A204.1 (cell line): ENCODE data around the gene RASAL2.

Source experiments
- FAIRE-seq: peaks from 2 replicates; lab custom pipeline; 2012; peaks lifted over from hg19 to GRCh38; lab: Jason Lieb, UNC

RASAL2 gene

DNA sequence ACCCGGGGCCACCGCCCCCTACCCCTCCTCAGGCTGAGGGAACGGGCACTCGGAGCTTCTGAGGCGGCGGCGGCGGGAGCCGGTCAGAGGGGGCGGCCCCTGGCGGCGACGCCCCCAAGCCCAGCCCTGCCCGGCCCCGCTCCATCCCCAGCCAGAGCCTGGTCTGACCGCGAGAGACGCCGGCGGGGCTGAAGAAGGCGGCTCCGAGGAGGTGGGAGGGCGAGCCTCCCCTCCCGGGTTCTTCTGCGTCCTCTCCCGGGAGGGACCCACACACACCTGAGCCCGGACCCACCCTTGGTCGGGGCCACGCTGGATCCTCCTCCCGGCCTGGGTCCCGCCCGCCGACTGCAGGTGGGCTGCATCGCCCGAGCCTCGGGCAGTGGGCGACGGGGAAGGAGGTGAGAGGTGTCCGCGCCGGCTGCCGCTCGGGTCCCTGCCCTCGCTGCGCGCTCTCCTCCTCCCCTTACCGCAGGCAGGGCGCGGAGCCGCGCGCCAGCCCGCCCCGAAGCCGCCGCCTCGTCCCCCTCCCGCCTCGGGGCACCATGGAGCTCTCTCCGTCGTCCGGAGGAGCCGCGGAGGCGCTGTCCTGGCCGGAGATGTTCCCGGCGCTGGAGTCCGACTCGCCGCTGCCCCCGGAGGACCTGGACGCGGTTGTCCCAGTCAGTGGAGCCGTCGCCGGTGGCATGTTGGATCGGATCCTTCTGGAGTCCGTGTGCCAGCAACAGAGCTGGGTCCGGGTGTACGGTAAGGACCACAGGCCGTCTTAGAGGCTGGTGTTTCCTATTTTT is at the start of gene RASAL2:
RASAL2 (plus strand) TSS at position 154 of the 788 bp plus-strand sequence; CDS start at position 543, 389 bp downstream.
- no peak for FAIRE-seq

DNA sequence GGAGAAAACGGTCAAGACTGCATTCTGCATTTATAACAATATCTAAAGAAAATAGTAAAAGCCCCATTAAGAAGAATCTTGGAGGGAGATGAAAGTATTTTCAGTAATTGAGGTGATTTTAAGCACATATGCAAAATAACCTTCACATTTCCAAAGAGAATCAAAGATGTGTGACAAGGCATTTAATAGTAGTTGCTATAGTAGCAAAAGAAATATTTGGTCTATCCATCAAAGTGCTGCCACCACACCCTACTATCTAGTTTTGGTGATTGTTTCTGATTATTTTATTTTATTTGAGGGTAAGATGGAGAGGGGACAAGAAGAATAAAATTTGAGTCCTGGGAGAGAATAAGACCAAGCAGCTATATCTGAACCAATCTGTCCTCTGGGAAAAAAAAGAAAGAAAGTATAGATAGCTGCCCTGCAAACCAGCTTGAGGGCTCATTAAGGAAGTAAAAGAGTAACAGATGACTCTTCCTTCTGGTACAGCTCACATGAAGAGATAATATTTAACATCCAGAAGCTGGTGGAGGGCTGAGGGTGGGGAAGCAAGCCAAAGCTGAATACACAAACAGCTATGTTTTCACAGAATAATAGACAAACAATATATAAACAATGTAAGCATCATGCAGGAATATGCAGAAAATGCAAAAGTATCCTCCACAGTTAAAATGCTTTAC is 47.2 kb upstream of the RASAL2 start:
- FAIRE-seq: no peak

- FAIRE-seq: no peak
Observed at GRCh38 chr1:178047403-178048093, 46.4 kb upstream of the RASAL2 start.

DNA sequence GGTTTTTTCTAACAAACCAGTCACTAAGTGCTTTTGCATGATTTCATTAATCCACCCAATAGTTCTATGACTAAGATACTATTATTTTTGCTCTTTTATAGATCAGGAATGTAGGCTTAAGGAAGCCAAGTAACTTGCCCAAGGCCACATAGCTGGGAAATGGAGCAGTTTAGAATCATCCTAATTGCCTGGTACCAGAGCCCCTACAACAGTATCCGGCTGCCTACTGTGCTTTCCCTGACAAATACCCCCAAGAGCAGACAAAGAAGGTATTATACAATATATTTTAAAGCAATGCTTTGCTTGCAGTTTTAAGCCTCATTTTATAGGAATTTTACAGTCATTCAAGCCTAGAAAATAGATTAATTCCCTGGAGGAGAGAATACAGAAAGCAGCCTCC is 45.5 kb upstream of the RASAL2 start:
- no peak for FAIRE-seq

DNA sequence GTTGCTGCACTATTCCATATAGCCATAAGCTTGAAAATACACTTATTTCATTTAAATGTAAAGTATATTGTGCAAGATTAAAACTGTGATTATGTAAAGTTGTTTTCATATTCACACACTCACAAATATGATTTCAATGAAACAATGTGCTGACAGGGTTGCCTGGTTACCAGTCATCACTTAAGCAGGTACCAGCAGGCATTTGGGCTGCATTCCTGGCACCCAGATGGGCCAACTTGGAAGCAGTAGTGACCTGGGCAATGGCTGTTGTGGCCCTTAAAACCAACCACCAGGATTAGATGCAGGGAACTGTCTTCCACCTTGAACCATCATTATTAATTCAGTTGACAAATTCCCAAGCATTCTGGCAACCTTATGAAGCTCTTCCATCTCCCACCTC is 45.0 kb upstream of the RASAL2 start:
- FAIRE-seq: no peak

GRCh38 chr1:178050084-178050483 is 43.8 kb upstream of the RASAL2 start:
- no peak for FAIRE-seq

- FAIRE-seq: no peak
Observed at GRCh38 chr1:178051071-178051470, 42.8 kb upstream of the RASAL2 start.

- FAIRE-seq: no peak
Observed at GRCh38 chr1:178052650-178053461, 41.0 kb upstream of the RASAL2 start.

DNA sequence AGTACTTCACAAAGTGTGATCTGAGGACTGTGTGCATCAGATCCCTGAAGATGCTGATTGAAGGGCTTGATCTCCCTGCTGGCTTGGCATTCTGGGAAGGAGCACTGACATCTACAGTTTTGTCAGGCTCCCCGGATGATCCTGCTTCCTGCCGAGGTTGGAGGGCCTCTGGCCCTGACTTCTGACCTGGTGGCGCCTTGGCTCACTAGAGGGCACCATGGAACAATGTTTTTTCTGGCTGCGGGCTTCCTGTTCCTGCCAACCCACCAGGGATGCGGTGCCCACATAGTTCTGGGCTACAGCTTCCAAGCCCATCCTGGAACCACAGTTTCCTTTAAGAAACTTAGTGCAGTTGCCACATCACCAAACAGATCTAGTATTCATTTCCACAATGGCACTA is 38.8 kb upstream of the RASAL2 start:
- no peak for FAIRE-seq

DNA sequence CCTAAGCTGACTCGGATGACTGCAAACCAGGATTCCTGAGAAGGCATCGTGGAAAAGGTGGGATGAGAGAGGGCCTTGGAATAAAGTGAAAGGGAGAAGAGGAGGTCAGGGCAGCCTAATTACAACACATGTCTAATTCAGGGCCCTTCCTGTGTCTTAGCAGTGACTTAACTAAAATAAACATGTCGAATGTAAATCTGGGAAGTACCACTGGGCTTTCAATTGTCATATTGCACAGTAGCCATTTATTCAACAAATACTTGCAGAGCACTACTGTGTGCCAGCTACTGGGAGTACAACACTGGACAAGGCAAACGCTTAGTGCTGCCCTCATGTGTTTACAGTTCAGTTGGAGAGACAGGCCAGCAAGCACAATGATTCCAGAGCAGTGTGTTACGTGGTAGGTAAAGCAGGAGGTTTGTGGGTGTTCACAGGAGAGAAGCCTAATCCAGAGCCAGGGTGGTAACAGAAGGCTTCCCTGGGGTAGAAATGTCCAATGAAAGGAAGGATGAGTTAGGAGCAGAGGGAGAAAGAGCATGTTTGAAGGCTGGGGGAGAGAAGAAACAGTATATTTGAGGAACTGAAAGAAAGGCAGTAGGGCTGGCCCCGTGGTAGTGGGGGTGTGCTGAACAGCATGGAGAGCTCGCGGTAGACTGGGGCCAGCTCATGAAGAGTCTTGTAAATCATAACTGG is 38.0 kb upstream of the RASAL2 start:
- no peak for FAIRE-seq

DNA sequence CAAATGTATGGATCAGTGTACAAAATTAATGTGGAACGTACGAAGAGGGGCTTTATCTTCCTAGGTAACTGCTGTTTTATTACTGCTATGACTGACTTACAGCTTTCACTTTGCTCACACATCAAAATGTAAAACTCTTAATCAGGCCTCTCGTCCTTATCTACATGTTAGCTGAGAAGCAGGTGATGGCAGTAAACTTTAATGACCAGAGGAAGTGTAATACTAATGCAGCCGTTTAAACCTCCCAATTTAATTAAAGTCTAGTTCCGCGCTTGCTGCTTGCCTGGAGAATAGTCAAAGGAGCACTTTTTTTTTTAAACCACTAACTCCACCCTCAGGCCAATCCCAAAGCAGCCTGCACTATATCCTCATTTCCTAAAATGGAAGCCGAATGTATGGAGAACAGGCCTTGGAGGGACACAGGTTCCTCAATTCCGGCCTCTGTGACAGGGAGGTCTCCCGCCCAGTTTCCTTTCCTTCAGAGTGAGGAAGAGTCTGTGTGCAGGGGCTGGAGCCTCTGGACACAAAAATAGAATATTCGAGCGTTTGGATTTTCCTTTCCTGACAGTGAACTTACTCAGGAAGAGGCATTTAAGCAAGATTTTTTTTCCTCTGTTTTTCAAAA is 36.7 kb upstream of the RASAL2 start:
- no peak for FAIRE-seq

GRCh38 chr1:178057912-178058534 is 35.9 kb upstream of the RASAL2 start:
- FAIRE-seq: no peak

DNA sequence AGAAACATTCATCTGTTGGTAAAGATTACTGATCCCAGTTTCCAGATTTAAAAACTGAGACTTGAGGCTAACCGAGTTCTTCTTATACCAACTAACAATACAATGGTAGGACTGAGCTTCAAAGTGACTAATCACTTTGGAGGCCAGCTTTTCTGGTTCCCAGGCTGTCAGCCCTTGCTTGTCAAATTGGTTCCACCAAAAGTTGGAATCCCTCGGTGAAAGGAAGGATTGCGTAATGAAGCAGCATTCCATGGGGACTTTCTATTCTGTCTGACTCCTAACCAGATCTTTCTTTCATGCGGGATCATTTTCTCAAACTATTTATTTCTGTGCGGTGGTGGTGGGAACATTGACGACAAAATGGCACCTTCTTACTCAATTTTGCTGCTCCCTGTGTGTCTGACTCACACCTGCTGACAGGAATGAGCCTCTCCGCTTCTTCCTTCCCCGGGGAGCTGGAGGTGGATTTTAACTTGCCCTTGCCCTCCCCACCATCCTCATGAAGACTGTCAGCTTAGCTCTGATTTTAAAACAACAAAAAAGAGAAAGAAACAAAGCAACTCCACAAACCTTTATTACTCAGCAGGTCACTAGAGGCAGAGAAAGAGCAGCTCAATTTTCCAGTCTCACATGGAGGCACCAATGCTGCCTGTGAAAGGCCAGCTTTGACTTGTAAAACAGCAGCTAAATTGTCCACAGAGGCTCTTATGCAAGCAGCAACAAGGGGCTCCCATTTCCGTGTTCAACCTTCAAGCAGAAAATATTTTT is 32.9 kb upstream of the RASAL2 start:
- no peak for FAIRE-seq

DNA sequence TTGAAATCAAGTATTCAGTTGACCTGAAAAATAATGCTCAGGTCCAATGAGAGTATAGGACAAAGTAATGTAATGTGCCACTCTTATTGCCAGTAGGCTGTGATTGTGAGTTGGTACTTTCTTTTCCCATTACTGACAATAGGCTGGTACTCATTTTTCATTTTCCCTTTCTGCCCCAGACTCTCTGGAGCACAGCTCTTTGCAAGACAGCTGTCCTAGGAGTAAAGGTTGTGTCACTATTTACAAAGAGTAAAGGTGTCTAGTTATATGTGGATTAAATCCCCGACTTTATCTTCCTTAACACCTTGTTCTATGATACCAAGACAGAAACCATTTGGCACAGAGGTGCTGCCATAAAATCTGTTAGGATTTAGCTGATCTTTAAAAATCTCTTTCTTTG is 32.3 kb upstream of the RASAL2 start:
- FAIRE-seq: no peak

DNA sequence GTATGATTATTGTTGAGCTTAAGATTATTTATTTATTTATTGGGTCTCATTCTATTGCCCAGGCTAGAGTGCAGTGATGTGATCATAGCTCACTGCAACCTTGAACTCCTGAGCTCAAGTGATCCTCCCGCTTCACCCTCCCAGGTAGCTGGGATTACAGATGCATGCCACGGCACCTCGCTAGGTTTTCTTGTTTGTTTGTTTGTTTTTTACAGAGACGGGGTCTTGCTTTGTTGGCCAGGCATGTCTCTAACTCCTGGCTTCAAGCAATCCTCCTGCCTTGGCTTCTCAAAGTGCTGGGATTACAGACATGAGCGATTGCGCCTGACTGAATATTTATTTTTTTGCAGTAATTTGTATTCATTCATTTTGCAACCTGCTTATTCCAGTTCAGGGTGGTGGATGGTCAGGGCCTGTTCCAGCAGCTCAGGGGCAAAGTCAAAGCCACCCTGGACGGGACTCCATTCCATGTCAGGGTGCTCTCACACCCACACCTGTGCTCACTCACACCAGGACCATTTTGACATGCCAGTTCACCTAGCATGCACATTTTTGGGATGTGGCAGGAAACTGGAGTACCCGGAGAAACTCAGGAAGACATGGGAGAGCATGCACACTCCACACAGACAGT is 29.6 kb upstream of the RASAL2 start:
- no peak for FAIRE-seq

GRCh38 chr1:178065250-178065649 is 28.7 kb upstream of the RASAL2 start:
- FAIRE-seq: no peak

DNA sequence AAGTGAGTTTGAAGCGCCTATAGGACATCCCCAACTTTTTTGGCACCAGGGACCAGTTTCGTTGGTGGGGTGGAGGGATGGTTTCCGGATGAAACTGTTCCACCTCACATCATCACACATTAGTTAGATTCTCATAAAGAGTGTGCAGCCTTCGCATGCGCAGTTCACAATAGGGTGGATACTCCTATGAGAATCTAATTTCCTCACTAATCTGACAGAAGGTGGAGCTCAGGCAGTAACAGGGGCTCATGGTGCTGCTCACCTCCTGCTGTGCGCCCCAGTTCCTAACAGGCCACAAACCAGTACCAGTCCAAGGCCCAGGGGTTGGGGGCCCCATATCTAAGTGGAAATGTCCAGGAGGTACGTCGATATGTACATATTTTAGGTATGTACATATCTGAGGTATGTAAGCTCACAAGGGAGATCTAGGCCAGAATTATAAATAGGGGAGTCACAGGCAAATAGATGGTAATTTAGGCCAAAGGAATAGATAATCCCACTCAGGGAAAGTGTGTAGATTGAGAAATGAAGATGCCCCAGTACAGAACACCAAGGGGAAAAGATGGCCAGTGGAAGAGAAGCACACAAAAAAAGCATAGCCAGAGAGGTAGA is 27.5 kb upstream of the RASAL2 start:
- FAIRE-seq: no peak

DNA sequence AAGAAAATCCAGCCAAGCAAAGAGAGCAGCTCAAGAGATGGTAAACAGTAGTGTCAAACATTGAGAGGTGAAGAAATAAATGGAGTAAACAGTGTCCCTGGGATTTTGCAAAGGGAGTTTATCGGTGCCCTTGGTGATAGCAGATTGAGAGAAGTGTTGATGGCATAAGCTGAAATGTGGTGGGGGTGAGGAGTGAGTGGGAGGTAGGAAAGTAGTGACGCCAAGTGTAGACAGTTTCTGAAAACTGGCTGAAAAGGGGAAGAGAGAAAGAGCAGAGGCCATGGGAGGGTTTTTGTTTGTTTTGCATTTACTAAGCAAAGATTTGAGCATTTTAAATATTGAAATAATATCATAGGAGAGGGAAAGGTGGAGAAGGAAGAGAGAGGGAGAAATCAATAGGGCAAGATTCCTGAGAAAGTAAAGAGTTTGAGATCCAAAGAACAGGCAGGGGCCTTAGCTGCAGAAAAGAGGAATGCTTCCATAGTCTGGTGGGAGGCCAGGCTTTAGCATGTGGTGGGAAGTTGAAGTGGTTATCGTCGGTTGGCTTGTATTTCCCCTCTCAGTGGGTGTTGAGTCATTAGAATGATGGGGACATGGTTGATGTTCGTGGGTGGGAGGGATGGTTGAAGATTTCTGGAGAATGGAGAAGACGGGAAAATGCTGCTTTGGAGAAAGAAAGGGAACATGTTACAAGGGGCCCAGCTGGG is 26.8 kb upstream of the RASAL2 start:
- no peak for FAIRE-seq
